ENCODE data around the gene MET. TPM values are rescaled to one million over a fixed set of nuclear protein-coding genes. Genes with fewer than 3 reads are reported as not detected.

Gene MET
- total RNA-seq, 2 donors from 2014 or later: 2.5 to 7.3 TPM

DNA sequence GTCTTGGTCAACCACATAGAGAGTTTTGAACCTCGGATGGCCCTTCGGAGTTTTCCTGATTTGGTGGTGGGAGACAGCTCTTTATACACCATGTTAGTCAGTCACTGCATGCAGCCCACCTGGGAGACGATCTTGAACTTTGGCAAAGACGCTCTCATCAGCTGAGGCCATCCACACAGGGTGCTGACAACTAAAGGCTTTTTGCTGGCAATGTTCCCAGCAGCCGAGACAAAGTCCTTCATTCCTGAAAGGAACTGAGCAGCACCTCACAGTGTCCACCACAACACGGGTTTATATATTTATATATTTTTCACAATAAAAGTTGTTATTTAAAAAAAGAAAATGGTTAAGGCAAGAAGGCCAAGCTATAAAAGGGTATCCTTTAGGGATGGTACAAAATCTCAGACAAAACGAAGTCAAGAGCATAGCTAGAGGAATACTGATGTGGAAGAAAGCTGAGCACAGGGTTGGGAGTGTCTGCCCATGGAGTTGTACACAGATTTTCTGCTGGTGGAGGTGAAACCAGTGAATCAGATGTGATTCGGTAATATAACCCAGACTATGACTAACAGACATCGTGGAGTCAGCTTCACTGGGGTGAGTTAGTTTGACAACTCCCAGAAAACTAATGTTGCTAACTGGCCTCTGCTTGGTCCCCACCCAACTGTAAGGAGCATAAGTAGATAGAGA is 163.0 kb downstream of the MET start:
- Histone ChIP-seq H3K9me3 (ENCODE audit: control insufficient read depth, low read length) (no peaks in the 10 kb centered on the region), H3K27ac (ENCODE audit: low read depth, low read length) (no peak overlapping the region), H3K9ac (ENCODE audit: extremely low read depth, low read length, poor library complexity, severe bottlenecking) (no peak overlapping the region), H3K36me3 (ENCODE audit: control insufficient read depth, insufficient read depth, low read length) (no peaks in the 10 kb centered on the region), H3K4me1 (ENCODE audit: control insufficient read depth, insufficient read depth, low read length) (no peaks in the 10 kb centered on the region), H3K4me3 (ENCODE audit: low read length) (no peak overlapping the region), H3K27me3 (ENCODE audit: control insufficient read depth, insufficient read depth, low read length, poor library complexity, severe bottlenecking) (peaks cover 13% of the 10 kb centered on the region)
- Mint-ChIP-seq H3K4me3 (no peak overlapping the region), H3K9me3 (no peaks in the 10 kb centered on the region), H3K36me3 (ENCODE audit: low read depth) (no peaks in the 10 kb centered on the region), H3K27ac (no peak overlapping the region), H3K27me3 (ENCODE audit: insufficient read depth) (peaks cover 28% of the 10 kb centered on the region), H3K4me1 (peaks cover 9% of the 10 kb centered on the region)
- TF ChIP-seq, protein P1, sequence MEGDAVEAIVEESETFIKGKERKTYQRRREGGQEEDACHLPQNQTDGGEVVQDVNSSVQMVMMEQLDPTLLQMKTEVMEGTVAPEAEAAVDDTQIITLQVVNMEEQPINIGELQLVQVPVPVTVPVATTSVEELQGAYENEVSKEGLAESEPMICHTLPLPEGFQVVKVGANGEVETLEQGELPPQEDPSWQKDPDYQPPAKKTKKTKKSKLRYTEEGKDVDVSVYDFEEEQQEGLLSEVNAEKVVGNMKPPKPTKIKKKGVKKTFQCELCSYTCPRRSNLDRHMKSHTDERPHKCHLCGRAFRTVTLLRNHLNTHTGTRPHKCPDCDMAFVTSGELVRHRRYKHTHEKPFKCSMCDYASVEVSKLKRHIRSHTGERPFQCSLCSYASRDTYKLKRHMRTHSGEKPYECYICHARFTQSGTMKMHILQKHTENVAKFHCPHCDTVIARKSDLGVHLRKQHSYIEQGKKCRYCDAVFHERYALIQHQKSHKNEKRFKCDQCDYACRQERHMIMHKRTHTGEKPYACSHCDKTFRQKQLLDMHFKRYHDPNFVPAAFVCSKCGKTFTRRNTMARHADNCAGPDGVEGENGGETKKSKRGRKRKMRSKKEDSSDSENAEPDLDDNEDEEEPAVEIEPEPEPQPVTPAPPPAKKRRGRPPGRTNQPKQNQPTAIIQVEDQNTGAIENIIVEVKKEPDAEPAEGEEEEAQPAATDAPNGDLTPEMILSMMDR (conservative IDR thresholded peaks at IDR 0.05): no peak
- no peak for DNase-seq
- 89 to 97% methylated on average over 6 to 8 of the region's 9 CpGs for WGBS, 2 experiments (ENCODE audit: insufficient coverage in 1 of 2, insufficient read length in 1 of 2)

DNA sequence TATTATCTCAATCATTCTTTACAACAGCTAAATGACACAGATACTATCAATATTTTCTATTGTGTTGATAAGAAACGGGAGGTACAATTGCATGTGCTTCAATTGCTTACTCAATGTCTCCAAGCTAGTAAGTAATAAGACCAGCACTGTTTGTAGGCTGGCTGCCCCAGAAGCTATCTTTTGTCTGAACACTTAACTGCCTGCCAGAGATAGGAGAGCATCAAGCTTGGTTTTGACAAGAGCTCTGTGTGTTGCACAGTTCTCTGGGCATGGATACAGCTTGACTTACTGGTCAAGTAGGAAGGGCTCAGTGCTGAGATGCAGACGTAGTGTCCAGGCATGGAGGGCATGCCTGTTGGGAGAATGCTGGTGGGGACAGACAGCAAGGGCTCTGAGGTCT is 164.1 kb downstream of the MET start:
- 89 to 100% methylated on average over 1 to 2 of the region's 2 CpGs for WGBS, 2 experiments (ENCODE audit: insufficient coverage in 1 of 2, insufficient read length in 1 of 2)
- Histone ChIP-seq H3K9ac (ENCODE audit: extremely low read depth, low read length, poor library complexity, severe bottlenecking) (no peak overlapping the region), H3K27me3 (ENCODE audit: control insufficient read depth, insufficient read depth, low read length, poor library complexity, severe bottlenecking) (peaks cover 13% of the 10 kb centered on the region), H3K4me1 (ENCODE audit: control insufficient read depth, insufficient read depth, low read length) (no peaks in the 10 kb centered on the region), H3K36me3 (ENCODE audit: control insufficient read depth, insufficient read depth, low read length) (no peaks in the 10 kb centered on the region), H3K9me3 (ENCODE audit: control insufficient read depth, low read length) (no peaks in the 10 kb centered on the region), H3K27ac (ENCODE audit: low read depth, low read length) (no peak overlapping the region), H3K4me3 (ENCODE audit: low read length) (no peak overlapping the region)
- H3K27ac Mint-ChIP-seq: no peak overlapping the region
- H3K4me3 Mint-ChIP-seq: no peak overlapping the region
- DNase-seq: no peak
- peaks cover 15% of the 10 kb centered on the region for H3K4me1 Mint-ChIP-seq
- no peaks in the 10 kb centered on the region for H3K9me3 Mint-ChIP-seq
- H3K36me3 Mint-ChIP-seq (ENCODE audit: low read depth): no peaks in the 10 kb centered on the region
- peaks cover 28% of the 10 kb centered on the region for H3K27me3 Mint-ChIP-seq (ENCODE audit: insufficient read depth)
- TF ChIP-seq, protein P1 (conservative IDR thresholded peaks at IDR 0.05): no peak

DNA sequence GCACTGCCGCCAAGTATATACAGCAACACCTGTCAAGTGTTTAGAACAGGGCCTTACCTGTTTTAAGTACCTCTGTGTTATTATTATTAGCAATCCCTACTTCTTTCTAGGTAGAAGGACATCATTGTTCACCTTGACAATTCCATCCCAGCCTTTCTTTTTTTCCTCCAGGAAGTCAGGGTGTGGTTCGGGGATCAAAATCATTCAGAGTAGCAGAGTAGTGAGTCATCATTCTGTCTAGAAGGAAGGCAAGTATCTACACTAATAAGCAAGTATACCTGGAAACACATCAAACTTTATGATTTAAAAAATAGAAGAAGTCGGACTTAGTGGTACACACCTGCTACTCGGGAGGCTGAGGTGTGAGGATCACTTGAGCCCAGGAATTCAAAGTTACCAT is 164.9 kb downstream of the MET start:
- no peak for DNase-seq
- Mint-ChIP-seq H3K36me3 (ENCODE audit: low read depth) (no peaks in the 10 kb centered on the region), H3K27me3 (ENCODE audit: insufficient read depth) (peaks cover 30% of the 10 kb centered on the region), H3K4me3 (no peak overlapping the region), H3K4me1 (peaks cover 15% of the 10 kb centered on the region), H3K27ac (no peak overlapping the region), H3K9me3 (no peaks in the 10 kb centered on the region)
- Histone ChIP-seq H3K4me3 (ENCODE audit: low read length) (no peak overlapping the region), H3K9ac (ENCODE audit: extremely low read depth, low read length, poor library complexity, severe bottlenecking) (no peak overlapping the region), H3K27ac (ENCODE audit: low read depth, low read length) (no peak overlapping the region), H3K36me3 (ENCODE audit: control insufficient read depth, insufficient read depth, low read length) (no peaks in the 10 kb centered on the region), H3K27me3 (ENCODE audit: control insufficient read depth, insufficient read depth, low read length, poor library complexity, severe bottlenecking) (peaks cover 15% of the 10 kb centered on the region), H3K4me1 (ENCODE audit: control insufficient read depth, insufficient read depth, low read length) (no peaks in the 10 kb centered on the region), H3K9me3 (ENCODE audit: control insufficient read depth, low read length) (no peaks in the 10 kb centered on the region)
- 87 to 92% methylated on average over 3 to 4 of the region's 4 CpGs for whole genome bisulfite sequencing, 2 experiments (ENCODE audit: insufficient coverage in 1 of 2, insufficient read length in 1 of 2)
- TF ChIP-seq, protein P1 (conservative IDR thresholded peaks at IDR 0.05): no peak
